Fibroblast of mammary gland (primary cell): ENCODE measurements around the gene ANKFY1.

Experiments used
- DNase-seq: peaks from one replicate; pipeline ENCODE4 v3.0.0-alpha.2; 2010; ENCODE audit warnings: low read depth
- H3K4me3 ChIP-seq: 2 replicates; pipeline ENCODE4 v1.5.1; 2011; ENCODE audit warnings: low read depth, mild to moderate bottlenecking, low read length, moderate library complexity; ENCODE audit not compliant: control insufficient read depth
- CTCF ChIP-seq: conservative IDR thresholded peaks from 2 replicates; pipeline ENCODE4 v1.5.1; 2011; ENCODE audit warnings: low read depth, low read length, inconsistent platforms; ENCODE audit not compliant: control insufficient read depth, insufficient read depth

Gene ANKFY1

GRCh38 chr17:4301066-4301465 is 37.3 kb upstream of the ANKFY1 start:
- H3K4me3 ChIP-seq, result no peak overlapping the region
- DNase-seq, result no peak
- no peak for TF ChIP-seq CTCF

- no peak overlapping the region for H3K4me3 ChIP-seq
- no peak for TF ChIP-seq CTCF
- DNase-seq, result no peak
Measured at GRCh38 chr17:4297351-4297750, 33.6 kb upstream of the ANKFY1 start.

DNA sequence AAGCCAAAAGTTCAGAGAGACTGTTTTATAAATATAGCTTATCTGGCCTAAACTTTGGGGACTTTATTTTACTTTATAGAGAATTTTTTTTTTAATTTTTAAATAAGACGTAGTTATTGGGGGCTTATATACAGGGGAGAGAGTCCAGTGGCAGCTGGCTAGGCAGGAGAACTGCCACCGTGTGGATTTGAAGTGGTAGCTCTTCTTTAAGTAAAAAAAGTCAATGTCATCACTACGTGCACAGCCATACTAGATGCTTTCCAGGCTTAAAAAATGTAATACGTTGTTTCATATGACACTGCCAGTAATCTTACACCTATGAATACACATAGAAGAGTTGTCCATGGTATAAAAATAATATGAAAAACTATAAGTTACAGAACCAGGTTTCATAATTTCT is 31.9 kb upstream of the ANKFY1 start:
- H3K4me3 ChIP-seq, result no peak overlapping the region
- no peak for DNase-seq
- no peak for TF ChIP-seq CTCF

GRCh38 chr17:4293572-4293971 is 29.8 kb upstream of the ANKFY1 start:
- no peak overlapping the region for H3K4me3 ChIP-seq
- no peak for DNase-seq
- no peak for TF ChIP-seq CTCF

DNA sequence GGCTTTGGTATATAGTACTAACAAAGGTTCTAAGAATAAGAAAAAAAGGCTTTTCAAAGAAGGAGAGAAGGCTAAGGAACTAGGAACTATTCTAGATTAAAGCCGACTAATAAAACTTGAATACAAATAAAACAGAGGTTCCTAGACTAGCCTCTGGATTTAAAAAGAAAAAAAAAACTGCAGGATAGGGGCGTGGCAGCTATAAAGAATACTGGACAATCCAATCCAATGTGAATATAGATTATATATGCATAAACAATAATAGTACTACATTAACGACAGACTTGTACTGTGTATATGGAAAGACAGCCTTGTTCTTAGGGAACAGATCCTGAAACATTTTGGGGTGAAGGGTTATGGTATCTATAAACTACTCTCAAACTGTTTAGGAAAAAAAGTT is 23.9 kb upstream of the ANKFY1 start:
- TF ChIP-seq CTCF, result no peak
- H3K4me3 ChIP-seq, result no peak overlapping the region
- DNase-seq, result no peak

- peak; percentile 43 for DNase-seq
- no peak for TF ChIP-seq CTCF
- no peak overlapping the region for H3K4me3 ChIP-seq
Measured at GRCh38 chr17:4276514-4276913, 12.7 kb upstream of the ANKFY1 start.

DNA sequence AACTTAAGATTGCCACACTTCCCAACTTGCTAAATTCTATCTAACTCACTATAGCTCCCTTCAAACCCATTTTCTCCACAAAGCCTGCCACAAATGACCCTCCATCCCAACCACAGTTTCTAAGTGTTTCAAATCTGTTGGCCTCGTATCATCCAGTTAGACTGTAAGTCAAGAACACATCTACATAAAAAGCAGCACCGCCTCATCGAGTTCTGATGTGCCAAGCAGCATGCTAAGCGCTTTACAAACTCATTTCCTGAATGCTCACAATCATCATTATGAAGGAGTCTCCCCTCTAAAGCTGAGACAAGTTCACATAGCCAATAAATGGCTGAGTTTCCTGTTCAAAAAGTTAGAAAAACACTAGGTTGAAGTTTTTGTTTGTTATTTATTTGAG is 9.2 kb upstream of the ANKFY1 start:
- no peak for TF ChIP-seq CTCF
- H3K4me3 ChIP-seq, result no peak overlapping the region
- no peak for DNase-seq
